ENCODE data around the gene NR6A1.
"Not testable (repeated sequence)": the region's sequence is repeated elsewhere in the genome, so short reads cannot be mapped to it uniquely, and the experiment has no call there.

Gene NR6A1

GRCh38 chr9:124757616-124758015 lies 13.5 kb downstream of the NR6A1 start:
- DNase-seq, result no peak

- DNase-seq, result no peak
Measured at GRCh38 chr9:124756011-124756410, 15.1 kb downstream of the NR6A1 start.

- no peak for DNase-seq
Measured at GRCh38 chr9:124755061-124755460, 16.1 kb downstream of the NR6A1 start.

- DNase-seq, result peak in 1 of 2 experiments; percentile 32
Measured at GRCh38 chr9:124754289-124754688, 16.8 kb downstream of the NR6A1 start.

GRCh38 chr9:124752967-124753366 lies 18.1 kb downstream of the NR6A1 start:
- no peak for DNase-seq

- DNase-seq, result no peak
Measured at GRCh38 chr9:124749781-124750180, 21.3 kb downstream of the NR6A1 start.

- no peak for DNase-seq
Measured at GRCh38 chr9:124749284-124749683, 21.8 kb downstream of the NR6A1 start.

- DNase-seq, result no peak
Measured at GRCh38 chr9:124747065-124747464, 24.0 kb downstream of the NR6A1 start.

- DNase-seq, result no peak
Measured at GRCh38 chr9:124743686-124744348, 27.3 kb downstream of the NR6A1 start.

GRCh38 chr9:124742940-124743339 lies 28.2 kb downstream of the NR6A1 start:
- no peak for DNase-seq

GRCh38 chr9:124741662-124742061 lies 29.4 kb downstream of the NR6A1 start:
- DNase-seq, result no peak

- no peak for DNase-seq
Measured at GRCh38 chr9:124741149-124741548, 30.0 kb downstream of the NR6A1 start.

- DNase-seq, result no peak
Measured at GRCh38 chr9:124739360-124739759, 31.8 kb downstream of the NR6A1 start.

- DNase-seq, result not testable (repeated sequence)
Measured at GRCh38 chr9:124738075-124738474, 33.0 kb downstream of the NR6A1 start.

GRCh38 chr9:124735121-124735520 lies 36.0 kb downstream of the NR6A1 start:
- DNase-seq, result no peak

GRCh38 chr9:124734741-124735083 lies 36.4 kb downstream of the NR6A1 start:
- not testable (repeated sequence) for DNase-seq

- DNase-seq, result no peak
Measured at GRCh38 chr9:124733964-124734740, 37.0 kb downstream of the NR6A1 start.

- DNase-seq, result no peak
Measured at GRCh38 chr9:124730772-124731171, 40.3 kb downstream of the NR6A1 start.

GRCh38 chr9:124726886-124727285 lies 44.2 kb downstream of the NR6A1 start:
- DNase-seq, result no peak

- DNase-seq, result peak in 1 of 2 experiments; percentile 57
Measured at GRCh38 chr9:124725068-124725452, 46.1 kb downstream of the NR6A1 start.

- no peak for DNase-seq
Measured at GRCh38 chr9:124724415-124725067, 46.6 kb downstream of the NR6A1 start.

GRCh38 chr9:124723352-124723751 lies 47.8 kb downstream of the NR6A1 start:
- peak; percentile 69 to 87 for DNase-seq

- DNase-seq, result no peak
Measured at GRCh38 chr9:124721109-124721906, 49.8 kb downstream of the NR6A1 start.
